ENCODE measurements around the gene STEAP4.
"Not testable (repeated sequence)": the region's sequence is repeated elsewhere in the genome, so short reads cannot be mapped to it uniquely, and the experiment has no call there.

STEAP4 gene

DNA sequence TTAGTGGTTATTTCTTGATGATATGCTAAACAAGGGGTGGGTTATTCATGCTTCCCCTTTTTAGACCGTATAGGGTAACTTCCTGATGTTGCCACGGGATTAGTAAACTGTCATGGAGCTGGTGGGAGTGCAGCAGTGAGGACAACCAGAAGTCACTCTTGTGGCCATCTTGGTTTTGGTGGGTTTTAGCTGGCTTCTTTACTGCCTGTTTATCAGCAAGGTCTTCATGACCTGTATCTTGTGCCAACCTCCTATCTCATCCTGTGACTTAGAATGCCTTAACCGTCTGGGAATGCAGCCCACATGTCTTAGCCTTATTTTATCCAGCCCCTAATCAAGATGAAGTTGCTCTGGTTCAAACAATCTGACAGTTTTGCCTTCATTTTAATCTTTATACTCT is 41.7 kb downstream of the STEAP4 start:
- DNase-seq = peak; percentile 31

DNA sequence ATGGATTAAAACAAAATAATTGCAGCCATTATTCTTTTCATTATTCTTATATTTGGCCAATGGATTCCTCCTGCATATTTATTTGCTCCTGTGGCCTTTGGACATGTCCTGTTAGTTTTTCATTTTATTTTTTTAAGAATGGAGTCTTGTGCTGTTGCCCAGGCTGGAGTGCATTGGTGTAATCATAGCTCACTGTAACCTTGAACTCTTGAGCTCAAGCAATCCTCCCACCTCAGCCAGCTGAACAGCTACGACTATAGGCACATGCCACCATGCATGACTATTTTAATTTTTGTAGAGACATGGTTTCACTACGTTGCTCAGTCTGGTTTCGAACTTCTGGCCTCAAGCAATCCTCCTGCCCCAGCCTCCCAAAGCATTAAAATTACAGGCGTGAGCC is 44.1 kb downstream of the STEAP4 start:
- DNase-seq = no peak

DNA sequence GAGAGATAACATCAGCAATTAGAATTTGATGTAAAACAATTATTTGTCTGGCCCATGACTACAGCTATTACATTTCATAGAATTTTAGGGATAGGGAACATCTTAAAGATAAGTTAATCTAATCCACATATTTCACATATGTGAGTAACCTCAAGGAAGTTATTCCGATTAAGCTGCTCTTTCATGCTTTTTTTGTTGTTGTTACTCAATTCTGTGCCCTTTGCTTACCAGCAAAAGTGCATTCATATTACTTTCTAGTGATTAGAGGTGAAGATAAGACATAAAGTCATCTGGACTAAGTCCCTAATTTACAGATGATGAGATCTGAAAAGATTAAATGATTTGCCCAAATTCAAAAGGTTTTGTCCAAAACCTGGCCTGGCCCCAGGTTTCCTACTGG is 46.0 kb downstream of the STEAP4 start:
- no peak for DNase-seq

DNA sequence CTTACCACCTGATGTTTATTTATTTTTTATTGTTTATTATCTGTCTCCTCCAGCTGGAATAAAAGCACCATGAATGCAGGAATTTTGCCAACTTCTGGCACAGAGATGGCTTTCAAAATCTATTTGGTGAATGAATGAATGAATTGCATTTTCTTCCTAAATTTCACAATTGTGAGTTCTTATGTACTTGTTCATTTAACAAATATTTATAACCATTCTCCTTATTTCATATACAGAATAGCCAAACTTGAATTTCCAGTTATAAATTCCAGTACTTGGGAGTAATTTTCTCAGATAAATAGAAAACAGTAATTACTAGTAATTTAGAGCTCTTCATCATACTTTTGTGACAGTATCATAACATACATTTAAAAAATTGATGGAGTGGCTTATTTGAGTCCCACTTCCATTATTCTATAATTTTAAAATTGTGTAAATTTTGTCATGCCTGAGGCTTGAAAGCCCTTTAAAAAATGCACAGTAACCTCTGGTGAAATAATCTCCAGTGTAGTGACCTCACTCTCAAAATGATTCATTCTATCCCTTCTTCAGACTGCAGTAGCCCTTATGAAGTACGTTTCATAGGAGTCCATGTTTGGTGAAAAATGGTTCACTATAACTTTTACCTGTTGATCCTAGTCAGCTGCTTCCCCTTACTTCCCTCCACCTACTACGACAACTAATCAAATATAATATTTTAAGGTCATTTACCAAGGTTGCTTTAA is 46.9 kb downstream of the STEAP4 start:
- DNase-seq = no peak

DNA sequence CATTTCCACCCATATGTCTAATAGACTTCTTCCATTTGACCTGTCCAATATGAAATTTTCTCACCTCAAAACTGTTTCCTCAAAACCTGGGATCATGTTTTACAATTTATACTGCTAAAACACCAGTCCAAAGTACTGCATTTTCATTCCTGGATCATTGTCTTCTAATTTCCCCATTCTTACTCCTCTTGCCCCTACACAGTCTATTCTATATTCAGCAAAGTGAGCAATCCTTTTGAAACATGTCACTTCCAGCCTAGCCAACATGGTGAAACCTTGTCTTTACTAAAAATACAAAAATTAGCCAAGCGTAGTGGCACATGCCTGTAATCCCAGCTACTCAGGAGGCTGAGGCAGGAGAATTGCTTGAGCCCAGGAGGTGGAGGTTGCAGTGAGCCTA is 48.4 kb downstream of the STEAP4 start:
- not testable (repeated sequence) for DNase-seq

DNA sequence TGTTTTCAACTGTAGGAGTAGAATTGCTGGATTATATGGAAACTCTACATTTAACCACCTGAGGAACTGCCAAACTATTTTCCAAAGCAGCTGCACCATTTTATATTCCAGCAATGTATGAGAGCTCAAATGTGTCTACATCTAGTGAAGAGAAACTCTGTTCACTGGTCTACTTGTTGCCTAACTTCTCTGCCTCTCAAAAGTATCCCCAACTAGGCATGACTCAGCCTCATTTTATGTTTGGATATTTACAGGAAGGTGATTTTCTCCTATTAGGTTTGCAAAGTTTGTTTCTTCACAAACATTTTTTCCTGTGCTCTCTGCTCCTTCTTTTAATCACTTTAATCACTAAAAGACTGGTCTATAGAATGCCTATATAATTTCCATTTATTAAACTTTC is 49.8 kb downstream of the STEAP4 start:
- no peak for DNase-seq

DNA sequence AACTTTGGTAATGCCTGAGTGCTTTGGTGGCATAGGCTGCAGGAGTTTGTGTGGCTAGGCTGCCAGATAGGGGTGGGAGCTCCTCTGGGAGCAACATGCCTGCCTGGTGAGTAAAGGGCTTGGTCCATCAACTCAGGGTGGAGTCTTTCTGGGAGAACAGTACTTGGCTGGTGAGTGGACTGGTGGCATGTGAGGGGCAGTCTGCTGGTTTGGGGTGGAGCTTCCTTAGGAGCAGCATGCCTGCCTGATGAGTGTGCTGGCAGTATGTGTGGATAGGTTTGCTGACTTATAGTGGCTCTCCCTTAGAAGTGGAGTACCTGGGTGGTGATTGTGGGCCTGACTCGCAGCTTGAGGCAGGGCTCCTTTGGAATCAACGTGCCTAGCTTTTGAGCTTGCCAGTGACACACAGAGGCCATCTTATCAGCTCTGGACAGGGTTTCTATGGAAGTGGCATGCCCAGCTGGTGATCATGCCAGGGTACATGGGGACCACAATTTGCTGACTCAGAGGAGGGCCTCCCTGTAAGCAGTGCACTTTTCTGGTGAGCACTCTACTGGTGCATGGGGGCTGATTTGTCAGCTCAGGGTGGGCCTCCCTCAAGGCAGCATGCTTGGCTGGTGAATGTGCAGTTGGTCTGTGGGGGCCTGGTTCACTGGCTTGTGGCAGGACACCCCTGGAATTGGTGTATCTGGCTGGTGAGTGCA is 51.8 kb downstream of the STEAP4 start:
- no peak for DNase-seq

DNA sequence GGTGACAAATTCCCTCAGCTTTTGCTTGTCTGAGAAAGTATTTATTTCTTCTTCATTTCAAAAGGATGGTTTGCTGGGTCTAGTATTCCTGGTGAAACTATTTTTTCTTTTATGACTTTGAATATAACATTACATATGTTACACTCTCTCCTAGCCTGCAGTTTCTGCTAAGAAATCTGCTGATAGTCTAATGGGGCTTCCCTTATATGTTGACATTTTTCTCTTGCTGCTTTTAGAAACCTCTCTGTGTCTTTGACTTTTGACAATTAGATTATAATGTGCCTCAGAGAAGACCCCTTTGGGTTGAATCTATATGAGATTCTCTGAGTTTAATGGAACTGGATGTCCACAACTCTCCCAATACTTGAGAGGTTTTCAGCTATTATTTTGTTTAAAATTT is 53.1 kb downstream of the STEAP4 start:
- no peak for DNase-seq

DNA sequence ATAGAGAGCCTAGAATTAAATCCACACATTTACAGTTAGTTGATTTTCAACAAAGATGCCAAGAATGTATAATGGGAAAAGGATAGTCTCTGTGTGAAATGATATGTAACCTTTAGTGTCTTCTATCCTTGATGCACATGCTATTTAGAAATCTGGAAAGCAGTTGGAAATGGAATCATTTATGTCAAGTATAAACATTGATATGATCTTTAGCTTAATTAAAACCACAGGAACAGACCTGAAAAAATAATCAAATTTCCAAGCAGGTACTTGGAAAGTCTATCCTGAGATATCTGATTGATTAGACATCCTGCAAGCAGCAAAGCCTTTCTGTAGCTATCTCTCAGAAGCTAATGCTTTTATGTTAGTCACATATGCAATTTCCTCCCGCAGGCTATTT is 62.4 kb downstream of the STEAP4 start:
- no peak for DNase-seq

DNA sequence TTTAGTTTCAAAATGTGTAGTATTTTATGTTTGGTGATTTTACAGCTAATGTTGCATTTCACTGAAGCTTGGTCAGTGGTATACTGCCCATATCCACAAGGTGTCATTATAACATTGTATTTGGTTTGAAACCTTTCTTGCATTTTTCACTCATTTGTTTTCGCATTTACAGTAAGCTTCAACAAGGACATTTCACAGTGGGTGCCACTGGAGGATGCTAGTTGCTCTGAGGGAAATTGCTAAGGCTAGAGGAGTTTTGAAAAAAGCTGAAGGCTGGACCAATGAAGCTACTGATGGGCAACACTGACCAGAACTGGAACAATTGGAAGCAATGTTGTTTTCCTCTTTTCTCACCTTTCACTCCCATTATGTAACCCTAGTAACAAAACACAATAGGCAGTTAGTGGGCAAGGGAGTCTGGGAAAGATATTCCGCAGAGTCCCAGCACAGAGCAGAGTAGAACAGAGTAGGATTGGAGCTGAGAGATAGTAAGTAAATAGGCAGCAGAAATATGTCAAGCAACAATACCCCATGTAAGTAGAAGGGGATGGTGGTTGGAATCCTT is 63.3 kb downstream of the STEAP4 start:
- DNase-seq = peak; percentile 66

DNA sequence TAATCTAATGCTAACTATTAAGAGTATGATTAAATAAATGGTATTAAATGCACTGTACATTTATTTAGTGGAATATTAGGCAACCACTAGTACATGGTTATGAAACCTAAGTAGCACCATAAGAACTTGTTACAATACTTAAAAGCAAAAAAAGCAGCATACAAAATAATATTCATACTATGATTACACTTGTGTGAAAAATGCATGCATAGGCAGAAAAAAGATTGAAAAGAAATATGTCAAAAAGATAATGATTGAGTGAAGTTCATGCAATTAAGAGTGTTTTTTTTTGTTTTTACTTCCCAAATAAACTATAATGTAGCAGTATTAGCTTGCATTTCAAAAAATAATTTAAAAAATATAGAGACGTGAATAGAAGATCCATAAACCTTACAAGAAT is 66.8 kb downstream of the STEAP4 start:
- no peak for DNase-seq

DNA sequence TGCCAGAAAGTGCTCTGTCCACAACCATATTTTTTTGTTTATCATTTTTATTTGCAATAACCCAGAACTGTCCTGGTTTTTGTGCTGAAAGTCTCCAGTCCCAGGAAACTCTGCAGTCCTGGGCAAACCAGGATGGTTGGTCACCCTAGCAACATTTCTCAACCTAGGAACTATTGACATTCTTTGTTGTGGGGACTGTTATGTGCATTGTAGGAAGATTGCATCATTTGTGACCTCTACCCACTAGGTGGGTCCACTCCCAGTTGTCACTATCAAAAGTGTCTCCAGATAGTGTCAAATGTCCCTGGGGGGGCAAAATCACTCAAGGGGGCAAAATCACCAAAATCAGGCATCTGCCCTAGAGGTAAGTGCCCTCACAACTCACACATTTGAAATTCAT is 72.9 kb downstream of the STEAP4 start:
- no peak for DNase-seq

DNA sequence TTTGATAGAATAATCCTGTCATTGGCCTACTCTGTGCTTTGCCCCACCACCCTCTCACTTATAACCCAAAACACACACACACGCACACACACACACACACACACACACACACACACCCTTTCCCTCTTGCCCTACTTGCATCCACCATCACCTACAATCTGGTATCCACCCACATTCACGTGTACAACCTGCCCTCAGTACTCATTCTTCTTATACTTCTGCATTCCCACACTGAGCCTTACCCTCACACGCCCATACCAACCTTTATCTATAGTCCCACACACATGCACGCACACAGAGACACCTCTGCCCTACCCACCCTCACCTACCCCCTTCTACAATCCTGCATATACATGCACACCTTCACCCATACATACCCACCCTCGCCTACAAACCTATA is 76.0 kb downstream of the STEAP4 start:
- no peak for DNase-seq

DNA sequence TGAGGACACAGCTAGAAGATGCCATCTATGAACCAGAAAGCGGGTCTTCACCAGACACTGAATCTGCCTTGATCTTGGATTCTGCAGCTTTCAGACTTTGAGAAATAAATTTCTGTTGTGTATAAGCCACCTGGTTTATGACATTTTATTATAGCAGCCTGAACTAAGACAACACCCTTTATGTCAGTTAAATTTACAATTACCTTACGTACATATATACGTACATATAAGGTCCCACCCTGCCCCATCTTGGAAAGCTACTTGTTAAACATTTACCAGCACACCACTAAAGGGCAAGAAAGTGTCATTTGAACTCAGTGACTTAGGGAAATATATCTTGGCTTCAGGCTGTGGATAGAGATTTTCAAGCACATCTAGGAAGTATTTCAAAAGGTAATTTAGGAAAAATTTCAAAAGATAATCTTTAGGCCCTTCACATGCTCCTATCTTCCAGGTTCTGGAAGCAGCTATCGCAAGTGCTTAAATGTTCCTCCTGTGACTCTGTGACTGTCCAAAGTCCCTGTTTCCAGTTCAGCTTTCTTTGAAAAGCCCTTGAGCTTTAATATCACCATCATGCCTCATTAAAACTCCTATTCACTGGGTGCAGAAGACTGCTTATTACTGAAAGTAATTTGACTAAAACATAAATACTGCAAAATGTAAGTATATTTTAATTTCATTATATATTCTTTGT is 77.2 kb downstream of the STEAP4 start:
- no peak for DNase-seq

DNA sequence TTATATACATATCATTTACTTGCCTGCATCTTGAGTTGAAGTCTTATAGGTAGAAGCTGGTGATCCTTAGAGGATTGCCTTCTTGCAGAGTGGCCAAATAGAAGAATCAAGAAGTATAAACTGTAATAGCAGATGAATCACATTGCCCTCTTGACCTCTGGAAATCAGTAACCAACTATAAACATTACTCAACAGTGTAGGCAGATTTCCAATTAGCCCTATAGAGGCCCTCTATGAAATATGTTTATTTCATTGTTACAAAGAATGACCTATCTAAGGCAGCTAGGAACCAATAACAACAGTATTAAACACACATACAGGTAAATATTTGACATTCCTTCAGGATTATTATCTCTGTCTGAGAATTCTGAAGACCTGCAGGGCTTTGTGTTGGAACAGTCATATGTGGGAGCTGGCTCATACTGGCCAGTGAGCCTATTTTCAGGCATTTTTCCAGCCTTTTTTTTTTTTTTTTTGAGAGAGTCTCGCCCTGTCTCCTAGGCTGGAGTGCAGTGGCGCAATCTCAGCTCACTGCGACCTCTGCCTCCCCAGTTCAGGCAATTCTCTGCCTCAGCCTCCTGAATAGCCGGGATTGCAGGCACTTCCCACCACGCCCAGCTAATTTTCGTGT is 79.7 kb downstream of the STEAP4 start:
- no peak for DNase-seq

DNA sequence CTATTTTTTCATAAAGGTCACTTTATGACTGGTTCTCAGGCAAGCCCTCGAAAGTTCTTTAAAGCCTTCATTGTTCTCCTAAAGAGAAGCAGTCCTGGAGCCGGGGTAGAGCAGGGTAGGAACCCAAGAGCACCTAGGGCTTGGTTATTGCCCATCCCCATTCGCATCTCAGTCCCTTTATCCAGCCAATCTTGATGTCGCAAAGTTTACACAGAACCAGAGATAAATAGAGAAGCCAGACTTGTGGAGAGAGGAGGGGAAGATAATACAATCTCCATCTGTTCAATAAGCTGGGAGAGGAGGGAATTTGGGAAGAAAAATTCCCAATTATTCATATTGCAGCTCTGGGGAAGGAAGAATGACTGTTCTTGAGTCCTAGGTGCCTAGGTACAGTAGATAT is 80.5 kb downstream of the STEAP4 start:
- no peak for DNase-seq

DNA sequence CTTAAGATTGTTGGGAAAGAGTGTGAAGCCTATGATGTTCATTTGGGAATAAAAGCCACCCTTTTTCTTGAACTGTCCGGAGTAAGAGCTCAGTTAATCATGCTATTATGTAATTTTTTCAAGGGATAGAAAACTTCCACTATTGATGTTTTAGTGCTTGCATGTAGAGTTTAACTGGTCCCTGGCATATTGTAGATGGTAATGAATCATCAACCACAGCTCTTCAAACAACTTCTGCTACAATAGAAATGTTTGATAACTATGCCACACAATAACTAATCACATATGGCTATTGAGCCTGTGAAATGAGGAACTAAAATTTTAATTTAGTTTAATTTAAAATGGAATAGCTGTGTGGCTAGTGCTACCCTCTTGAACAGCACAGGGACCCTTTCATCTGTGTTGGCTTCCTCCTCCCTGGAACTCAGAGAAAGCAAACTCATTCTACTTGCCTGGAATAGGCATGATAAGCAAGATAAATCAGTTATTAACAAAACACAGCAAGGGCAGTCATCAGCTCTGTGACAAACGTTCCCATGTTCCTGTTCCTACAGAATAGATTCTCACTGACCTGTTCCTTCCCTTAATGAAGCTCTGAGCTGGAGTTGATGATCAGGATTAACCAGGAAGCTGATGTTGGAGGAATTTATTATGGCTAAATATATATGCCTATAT is 82.0 kb downstream of the STEAP4 start:
- DNase-seq = peak; percentile 62

DNA sequence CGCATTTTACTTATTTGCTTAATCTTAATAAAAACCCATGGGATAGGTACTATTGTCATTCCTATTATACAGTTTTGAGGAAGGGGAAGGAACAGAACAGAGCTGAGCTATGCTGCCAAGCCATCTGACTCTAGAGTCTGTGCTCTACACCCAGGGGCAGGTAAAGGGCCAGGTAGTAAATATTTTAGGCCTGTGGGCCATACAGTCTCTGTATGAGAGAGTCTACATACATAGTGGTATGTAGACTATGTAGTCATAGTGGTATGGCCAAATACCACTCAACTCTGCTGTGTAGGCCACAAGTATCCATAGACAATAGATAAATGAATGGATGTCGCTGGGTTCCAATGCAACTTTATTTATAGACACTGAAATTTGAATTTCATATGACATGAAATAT is 83.4 kb downstream of the STEAP4 start:
- no peak for DNase-seq
